Activated gamma-delta T cell treated with anti-CD3 and anti-CD28 coated beads, Interleukin-2, amount 50 U/mL, for 16 hours (primary cell): Measurements from ENCODE around the gene PIRT.

Experiments
- DNase-seq: peaks from one replicate; pipeline ENCODE4 v3.0.0-alpha.2; 2020; ENCODE audit warnings: low read depth

Gene PIRT

GRCh38 chr17:10787306-10788045 lies 50.4 kb downstream of the PIRT start:
- DNase-seq = no peak

DNA sequence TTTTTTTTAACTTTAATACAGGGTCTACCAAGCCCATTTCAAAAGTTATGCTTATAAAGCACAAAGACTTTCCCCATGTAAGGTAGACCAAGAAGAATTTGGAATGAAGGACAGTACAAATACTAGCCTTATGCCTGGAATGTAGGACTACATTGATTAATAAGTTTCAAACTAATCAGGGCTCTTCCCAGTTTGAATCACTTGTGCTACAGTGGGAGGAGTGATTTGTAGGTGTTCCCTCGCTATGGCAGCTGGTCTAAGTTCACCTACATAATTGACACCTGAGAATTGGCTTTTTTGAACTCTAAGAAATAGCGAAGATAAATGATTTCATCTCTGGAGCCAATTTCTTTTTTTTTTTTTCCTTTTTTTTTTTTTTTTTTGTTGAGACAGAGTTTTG lies 52.6 kb downstream of the PIRT start:
- DNase-seq = no peak

DNA sequence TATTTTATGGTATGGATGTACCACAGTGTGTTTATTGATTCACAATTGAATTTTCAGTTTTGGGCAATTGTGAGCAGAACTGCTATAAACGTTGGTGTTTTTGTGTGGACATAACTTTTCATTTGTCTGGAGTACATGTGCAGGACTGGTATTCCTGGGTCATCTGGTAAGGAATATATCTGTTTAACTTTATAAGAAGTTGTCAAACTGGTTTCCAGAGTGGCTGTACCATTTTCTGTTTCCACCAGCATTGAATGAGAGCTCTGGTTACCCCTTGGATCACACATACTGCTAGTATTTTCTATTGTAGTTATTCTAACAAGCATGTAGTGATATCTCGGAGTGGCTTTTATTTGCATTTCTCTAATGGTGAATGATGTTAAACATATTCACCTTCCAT lies 58.3 kb downstream of the PIRT start:
- no peak for DNase-seq

DNA sequence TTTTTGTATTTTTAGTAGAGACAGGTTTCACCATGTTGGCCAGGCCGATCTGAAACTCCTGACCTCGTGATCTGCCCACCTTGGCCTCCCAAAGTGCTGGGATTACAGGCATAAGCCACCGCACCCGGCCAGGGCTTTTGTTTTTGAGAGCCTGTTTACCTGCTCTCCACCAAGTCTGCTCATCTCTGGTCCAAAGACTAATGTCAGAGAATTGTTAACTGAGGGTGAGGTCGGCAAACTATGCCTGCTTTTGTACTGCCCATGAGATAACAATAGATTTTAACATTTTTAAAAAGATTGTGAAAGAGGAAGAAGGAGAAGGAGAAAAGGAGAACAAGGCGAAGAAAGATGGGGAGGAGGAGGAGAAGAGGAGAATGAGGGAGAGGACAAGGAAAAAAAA lies 60.0 kb downstream of the PIRT start:
- DNase-seq = no peak

DNA sequence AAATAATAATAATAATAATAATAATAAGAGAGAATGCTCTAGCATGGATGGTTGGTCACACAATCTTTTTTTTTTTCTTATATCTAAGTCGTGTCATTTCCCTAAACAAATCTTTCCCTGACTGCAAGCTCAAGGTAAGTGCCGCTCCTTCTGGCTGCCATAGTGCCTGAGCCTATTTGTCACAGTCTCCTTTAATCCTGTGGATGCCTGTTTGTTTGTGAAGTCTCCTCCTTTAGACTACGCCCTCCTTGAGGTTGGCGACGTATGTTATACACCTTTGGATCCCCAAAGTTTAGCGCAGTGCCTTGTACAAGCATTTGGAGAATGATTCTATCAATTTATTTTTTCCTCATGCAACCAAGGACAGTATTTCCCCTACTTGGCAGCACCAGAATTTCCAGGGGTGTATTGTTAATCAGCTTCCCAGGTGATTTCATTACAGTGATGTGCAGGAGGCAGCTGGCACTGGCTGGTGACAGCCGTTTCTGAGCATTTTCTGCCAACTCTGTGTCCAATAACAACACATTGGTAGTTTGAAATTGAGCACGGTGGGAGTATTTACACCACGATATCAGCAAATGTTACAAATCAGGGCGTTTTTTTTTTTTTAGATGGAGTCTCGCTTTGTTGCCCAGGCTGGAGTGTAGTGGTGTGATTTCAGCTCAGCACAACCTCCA lies 60.6 kb downstream of the PIRT start:
- no peak for DNase-seq

DNA sequence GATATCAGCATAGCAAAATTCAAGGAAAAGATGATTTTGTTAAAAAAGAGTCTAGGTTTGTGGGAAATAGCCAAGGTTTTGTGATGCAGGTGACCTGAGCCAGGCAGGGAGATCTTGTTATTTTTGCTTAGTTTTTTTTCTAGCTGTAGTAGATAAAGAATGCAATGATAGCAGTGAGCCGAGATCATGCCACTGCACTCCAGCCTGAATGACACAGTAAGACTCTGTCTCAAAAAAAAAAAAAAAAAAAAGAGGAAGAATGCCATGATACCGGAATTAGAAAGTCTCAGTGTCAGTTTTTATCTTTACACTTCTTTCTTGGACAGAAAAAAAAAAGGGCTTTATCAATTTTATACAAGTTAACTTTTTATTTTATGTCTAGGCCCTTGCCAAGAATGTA lies 61.5 kb downstream of the PIRT start:
- DNase-seq = no peak

DNA sequence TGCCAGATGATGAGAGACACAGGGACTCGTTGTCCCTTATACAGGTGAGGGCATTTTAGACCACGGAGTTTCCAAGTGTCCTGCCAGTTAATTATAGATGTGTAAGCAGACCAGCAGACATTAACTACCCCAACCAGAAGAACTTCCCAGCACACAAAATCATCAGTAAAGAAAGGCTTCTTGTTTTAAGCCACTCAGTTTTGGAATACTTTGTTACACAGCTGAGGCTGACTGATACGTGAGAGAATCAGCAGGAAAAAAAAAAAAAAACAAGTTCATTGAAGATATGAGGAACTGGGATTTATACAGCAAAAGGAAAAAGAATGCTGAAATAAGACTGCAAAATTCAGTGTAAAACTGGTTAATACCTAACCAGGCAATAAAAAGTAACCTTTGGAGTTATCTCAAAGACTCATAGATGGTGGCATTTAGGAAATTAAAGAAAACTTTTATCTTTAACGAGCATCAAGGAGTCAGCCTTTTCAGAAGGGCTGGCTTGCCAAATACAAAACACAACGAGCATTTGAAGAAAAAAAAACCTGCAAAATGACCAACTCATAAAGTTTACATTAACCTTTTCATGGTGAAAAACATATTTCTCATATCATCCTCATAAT lies 62.0 kb downstream of the PIRT start:
- DNase-seq = no peak

- no peak for DNase-seq
These were observed 62.8 kb downstream of the PIRT start for GRCh38 chr17:10775058-10775457.

DNA sequence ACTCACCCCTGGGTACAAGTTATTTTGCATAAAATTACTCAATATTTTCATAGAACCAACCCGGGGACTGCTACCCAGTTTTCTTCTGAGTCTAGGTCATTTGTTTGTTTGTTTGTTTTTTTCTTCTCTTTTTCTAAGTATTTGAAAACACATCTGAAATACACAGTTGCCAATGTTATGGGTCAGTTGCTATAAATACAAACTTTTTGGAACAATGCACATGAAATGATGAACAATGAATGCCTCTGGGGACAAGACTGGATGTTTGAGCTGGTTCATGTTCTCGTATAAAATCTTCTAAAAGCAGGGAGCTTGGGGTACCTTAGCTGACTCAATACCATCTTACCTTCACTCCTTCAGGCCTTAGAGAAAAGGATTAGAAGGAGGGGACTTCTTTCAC lies 64.5 kb downstream of the PIRT start:
- DNase-seq = no peak
